A673 (cell line): ENCODE data around the gene MAP2K5. TPM values are rescaled to one million over a fixed set of nuclear protein-coding genes. Genes with fewer than 3 reads are reported as not detected.

Experiments used
- BruUV-seq: library from RNA; stranded (reverse); fragments of 400-500 nt; replicated peaks from 2 replicates; lab custom pipeline; 2021; lab: Mats Ljungman, UMichigan
- CTCF ChIA-PET: fragments of 300-600 bp; sonication (Branson Sonifier 250); formaldehyde crosslinking; loops from one replicate; lab custom pipeline; 2022; ENCODE audit warnings: antibody characterized with exemption; lab: Charles Lee
- POLR2A ChIA-PET: fragments of 300-600 bp; sonication (Branson Sonifier 250); formaldehyde crosslinking; loops from one replicate; lab custom pipeline; 2022; ENCODE audit warnings: antibody characterized with exemption; ENCODE audit not compliant: low non-redundant PET; lab: Charles Lee
- DNase-seq: peaks from one replicate; pipeline ENCODE4 v3.0.0-alpha.2; 2015; ENCODE audit warnings: low spot score
- H3K27ac ChIP-seq: fragments of 200-600 bp; sonication (generic); 2 replicates; pipeline ENCODE4 v1.5.1; 2016; ENCODE audit warnings: mixed run types, low read depth, mild to moderate bottlenecking, mixed read lengths, antibody characterized with exemption, low read length; ENCODE audit not compliant: poor library complexity, severe bottlenecking
- H3K27me3 ChIP-seq: fragments of 200-600 bp; sonication (generic); replicated peaks from 2 replicates; pipeline ENCODE4 v1.6.1; 2017; ENCODE audit warnings: mixed run types, low read depth, mild to moderate bottlenecking, mixed read lengths, antibody characterized with exemption, low read length; ENCODE audit not compliant: insufficient read depth, poor library complexity
- H3K36me3 ChIP-seq: fragments of 200-600 bp; sonication (generic); 2 replicates; pipeline ENCODE4 v1.6.1; 2016; ENCODE audit warnings: mixed run types, mild to moderate bottlenecking, mixed read lengths, antibody characterized with exemption, low read length; ENCODE audit not compliant: insufficient read depth, poor library complexity, severe bottlenecking
- H3K4me1 ChIP-seq: fragments of 200-600 bp; sonication (generic); 2 replicates; pipeline ENCODE4 v1.6.1; 2017; ENCODE audit warnings: mixed run types, mild to moderate bottlenecking, mixed read lengths, antibody characterized with exemption, low read length; ENCODE audit not compliant: insufficient read depth, poor library complexity, severe bottlenecking
- H3K4me3 ChIP-seq: fragments of 200-600 bp; sonication (generic); 2 replicates; pipeline ENCODE4 v1.5.1; 2016; ENCODE audit warnings: low read depth, mixed run types, mild to moderate bottlenecking, mixed read lengths, low read length; ENCODE audit not compliant: poor library complexity, severe bottlenecking
- H3K9me3 ChIP-seq: fragments of 200-600 bp; sonication (generic); 2 replicates; pipeline ENCODE4 v1.6.1; 2016; ENCODE audit warnings: mixed run types, low read depth, mild to moderate bottlenecking, mixed read lengths, antibody characterized with exemption, low read length; ENCODE audit not compliant: poor library complexity, severe bottlenecking
- EZH2 ChIP-seq: fragments of 200-600 bp; sonication (generic); IDR thresholded peaks from 2 replicates; pipeline ENCODE4 v1.6.1; 2017; ENCODE audit warnings: borderline replicate concordance, low read depth, mild to moderate bottlenecking, mixed read lengths, antibody characterized with exemption, low read length; ENCODE audit not compliant: poor library complexity, severe bottlenecking
- intact Hi-C: fragments of 100-400 bp; cut with micrococcal nuclease; formaldehyde crosslinking; loops from one replicate; pipeline ENCODE4 v1.10.0; 2022; ENCODE audit not compliant: unreplicated experiment
- total RNA-seq: library from RNA; stranded (reverse); gene quantifications from 2 replicates; pipeline ENCODE4 v1.2.3, GENCODE V29; 2021
- TF ChIP-seq, protein P1 (sequence below): fragments of 300-800, 200-600 bp; sonication (generic); conservative IDR thresholded peaks from 2 replicates; pipeline ENCODE4 v1.5.1; 2017; ENCODE audit warnings: low read depth, mild to moderate bottlenecking, antibody characterized with exemption, low read length, moderate library complexity, mixed read lengths

Gene MAP2K5
- total RNA-seq, 1 experiment from 2014 or later: 62.8 TPM

DNA sequence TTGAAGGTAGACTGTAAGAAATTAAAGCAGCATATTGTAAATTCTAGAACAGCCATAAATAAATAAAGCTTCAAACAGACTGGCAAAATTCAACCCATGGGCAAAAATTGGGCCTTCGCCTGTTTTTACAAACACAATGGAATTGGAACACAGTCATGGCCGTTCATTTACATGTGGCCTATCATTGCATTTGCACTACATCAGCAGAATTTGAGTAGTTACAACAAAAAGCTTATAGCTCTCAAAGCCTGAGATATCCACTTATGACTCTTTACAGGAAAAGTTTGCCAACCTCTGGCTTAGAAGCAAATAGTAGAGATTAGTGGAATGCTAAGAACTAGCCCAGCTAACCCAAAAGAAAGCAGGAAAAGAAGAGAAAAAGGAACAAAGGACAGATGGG lies 143.2 kb downstream of the MAP2K5 start:
- intact Hi-C loops: no loop called here
- no TSS peak for BruUV-seq
- CTCF ChIA-PET: no interaction called here

DNA sequence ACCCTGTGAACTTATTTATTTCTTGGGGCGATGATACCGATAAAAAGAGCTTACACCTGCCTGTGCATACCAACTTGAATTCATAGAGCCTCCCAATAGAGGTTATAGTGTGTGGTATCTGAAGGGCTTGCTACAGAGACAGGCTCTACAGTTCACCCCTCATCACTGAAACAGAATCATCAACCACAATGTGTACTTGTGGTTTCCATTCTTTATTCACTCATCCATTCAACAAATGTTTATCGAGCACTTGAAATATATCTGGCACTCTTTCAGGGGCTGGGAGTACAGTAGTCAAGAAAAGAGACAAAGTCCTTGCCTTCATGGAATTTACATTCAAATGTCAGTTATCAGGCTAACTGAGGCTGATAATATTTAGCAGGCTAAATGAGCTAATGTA lies 148.4 kb downstream of the MAP2K5 start:
- no peak for DNase-seq
- no peak overlapping the region for H3K27ac ChIP-seq
- no peaks in the 10 kb centered on the region for H3K27me3 ChIP-seq
- no peaks in the 10 kb centered on the region for H3K4me1 ChIP-seq
- H3K4me3 ChIP-seq: no peak overlapping the region
- peaks cover under 1% of the 10 kb centered on the region for H3K9me3 ChIP-seq
- TF ChIP-seq, protein P1, sequence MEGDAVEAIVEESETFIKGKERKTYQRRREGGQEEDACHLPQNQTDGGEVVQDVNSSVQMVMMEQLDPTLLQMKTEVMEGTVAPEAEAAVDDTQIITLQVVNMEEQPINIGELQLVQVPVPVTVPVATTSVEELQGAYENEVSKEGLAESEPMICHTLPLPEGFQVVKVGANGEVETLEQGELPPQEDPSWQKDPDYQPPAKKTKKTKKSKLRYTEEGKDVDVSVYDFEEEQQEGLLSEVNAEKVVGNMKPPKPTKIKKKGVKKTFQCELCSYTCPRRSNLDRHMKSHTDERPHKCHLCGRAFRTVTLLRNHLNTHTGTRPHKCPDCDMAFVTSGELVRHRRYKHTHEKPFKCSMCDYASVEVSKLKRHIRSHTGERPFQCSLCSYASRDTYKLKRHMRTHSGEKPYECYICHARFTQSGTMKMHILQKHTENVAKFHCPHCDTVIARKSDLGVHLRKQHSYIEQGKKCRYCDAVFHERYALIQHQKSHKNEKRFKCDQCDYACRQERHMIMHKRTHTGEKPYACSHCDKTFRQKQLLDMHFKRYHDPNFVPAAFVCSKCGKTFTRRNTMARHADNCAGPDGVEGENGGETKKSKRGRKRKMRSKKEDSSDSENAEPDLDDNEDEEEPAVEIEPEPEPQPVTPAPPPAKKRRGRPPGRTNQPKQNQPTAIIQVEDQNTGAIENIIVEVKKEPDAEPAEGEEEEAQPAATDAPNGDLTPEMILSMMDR: no peak
- no peak for TF ChIP-seq EZH2
- POLR2A ChIA-PET: no interaction called here
- CTCF ChIA-PET: no interaction called here
- intact Hi-C loops: no loop called here
- no TSS peak for BruUV-seq
- H3K36me3 ChIP-seq: no peaks in the 10 kb centered on the region

More for the DNA sequence above, 143.2 kb downstream of the MAP2K5 start:
- no peak for DNase-seq
- POLR2A ChIA-PET: no interaction called here
- peaks cover 6% of the 10 kb centered on the region for H3K4me1 ChIP-seq
- TF ChIP-seq, protein P1: no peak
- no peak for TF ChIP-seq EZH2
- H3K27me3 ChIP-seq: no peaks in the 10 kb centered on the region
- no peaks in the 10 kb centered on the region for H3K36me3 ChIP-seq
- peaks cover 25% of the 10 kb centered on the region for H3K9me3 ChIP-seq
- no peak overlapping the region for H3K4me3 ChIP-seq
- H3K27ac ChIP-seq: no peak overlapping the region

DNA sequence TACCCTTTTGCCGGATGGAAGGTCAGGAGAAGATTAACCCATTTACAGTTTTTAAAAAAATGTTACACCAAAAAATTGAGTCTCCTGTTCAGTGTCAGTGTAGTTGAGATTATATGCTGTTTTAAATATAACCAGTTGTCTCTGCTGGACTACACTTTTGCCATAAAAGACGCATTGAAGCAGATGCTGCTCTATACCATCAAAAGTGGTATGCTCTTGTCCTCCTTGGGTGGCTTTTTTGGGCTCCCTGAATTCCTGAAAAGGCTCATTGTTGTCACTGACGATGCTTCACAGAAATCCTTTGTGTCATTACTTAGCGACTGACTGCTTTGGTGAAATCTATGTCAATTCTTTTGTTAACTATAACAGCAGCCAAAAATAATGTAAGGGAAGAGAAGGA lies 148.9 kb downstream of the MAP2K5 start:
- intact Hi-C loops: no loop called here
- CTCF ChIA-PET: no interaction called here
- TF ChIP-seq, protein P1: no peak
- TF ChIP-seq EZH2: no peak
- no peak for DNase-seq
- no peak overlapping the region for H3K27ac ChIP-seq
- no peaks in the 10 kb centered on the region for H3K9me3 ChIP-seq
- H3K4me3 ChIP-seq: no peak overlapping the region
- no TSS peak for BruUV-seq
- no peaks in the 10 kb centered on the region for H3K36me3 ChIP-seq
- H3K27me3 ChIP-seq: no peaks in the 10 kb centered on the region
- H3K4me1 ChIP-seq: no peaks in the 10 kb centered on the region
- POLR2A ChIA-PET: no interaction called here
